SW 1271 (cell line): ENCODE data around the gene KLHDC8A.
A peak's percentile ranks its signal among the peaks of the same experiment; 100 is the strongest.

Experiments
- DNase-seq, 2 experiments: peaks; one replicate each; lab custom pipeline; 2025; lab: John Stamatoyannopoulos, UW

KLHDC8A gene

DNA sequence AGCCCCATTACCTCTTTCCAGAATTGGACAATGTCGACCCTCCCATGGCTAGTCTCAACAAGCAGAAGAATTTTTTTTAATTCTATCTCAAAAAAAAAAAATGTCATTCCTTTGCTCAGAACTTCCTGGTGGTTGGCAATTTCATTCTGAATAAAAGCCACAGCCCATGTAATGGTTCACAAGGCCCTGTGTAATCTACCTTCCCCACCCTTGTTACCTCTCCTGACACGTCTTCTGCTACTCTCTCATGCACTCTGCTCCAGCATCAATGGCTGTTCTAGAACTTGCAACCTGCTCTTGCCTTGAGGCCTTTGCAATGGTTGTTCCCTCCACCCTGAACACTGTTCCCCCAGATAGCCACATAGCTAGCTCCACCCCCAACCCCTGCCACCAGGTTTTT, 60.6 kb downstream of the KLHDC8A start:
- DNase-seq, result no peak

DNA sequence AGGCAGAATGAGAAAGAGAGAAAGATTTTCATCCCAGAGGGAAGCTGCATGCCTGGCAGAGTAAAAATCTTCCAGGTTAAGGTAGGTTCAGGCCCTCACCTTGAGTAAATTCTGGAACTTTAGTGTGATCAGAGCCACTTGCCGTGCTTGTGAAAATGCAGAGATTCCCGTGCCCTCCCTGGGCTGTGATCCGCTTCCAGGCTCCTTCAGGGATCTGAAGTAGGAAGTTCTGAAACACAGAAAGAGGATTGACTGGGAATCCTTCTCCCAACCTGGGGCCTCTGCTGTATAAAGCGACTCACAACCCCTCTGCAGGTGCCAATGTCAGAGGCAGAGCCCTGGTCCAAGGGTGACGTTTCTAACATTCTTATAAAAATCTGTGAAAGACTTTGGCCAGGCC, 61.8 kb downstream of the KLHDC8A start:
- no peak for DNase-seq

DNA sequence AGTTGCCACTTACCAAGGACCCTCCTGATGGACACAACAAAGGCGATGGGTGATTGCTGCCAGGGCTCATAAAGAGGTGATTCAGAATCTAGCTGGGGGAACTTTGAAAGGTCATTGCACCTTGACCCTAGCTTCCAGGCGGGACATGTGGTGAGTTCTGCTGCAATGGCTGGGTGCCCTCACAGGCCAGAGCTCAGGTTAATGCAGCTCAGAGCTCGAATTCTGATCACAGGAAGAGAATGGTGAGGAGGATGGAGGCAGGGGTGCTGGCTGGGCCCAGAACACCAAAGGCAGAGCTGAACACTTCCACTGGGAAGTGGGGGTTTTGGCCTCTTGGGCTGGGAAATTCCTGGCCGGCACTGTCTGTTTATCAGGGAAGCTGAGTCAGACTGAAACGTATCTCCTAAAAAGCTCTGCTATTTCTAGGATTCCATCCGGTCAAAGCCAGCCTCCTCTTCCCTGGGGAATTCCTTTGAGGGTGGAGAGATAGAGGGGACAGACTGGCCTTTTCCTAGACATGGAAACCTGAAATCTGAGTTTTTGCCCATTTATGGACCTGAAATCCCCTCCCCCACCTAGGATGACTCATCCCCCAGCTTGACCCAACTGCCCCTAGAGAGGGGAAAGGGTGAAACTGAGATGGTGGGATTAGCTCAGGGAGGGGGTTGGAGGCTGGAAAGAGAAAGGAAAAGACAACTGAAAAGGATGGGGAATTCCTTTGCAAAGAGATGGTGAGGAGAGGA, 62.4 kb downstream of the KLHDC8A start:
- peak; percentile 61 to 85 for DNase-seq

DNA sequence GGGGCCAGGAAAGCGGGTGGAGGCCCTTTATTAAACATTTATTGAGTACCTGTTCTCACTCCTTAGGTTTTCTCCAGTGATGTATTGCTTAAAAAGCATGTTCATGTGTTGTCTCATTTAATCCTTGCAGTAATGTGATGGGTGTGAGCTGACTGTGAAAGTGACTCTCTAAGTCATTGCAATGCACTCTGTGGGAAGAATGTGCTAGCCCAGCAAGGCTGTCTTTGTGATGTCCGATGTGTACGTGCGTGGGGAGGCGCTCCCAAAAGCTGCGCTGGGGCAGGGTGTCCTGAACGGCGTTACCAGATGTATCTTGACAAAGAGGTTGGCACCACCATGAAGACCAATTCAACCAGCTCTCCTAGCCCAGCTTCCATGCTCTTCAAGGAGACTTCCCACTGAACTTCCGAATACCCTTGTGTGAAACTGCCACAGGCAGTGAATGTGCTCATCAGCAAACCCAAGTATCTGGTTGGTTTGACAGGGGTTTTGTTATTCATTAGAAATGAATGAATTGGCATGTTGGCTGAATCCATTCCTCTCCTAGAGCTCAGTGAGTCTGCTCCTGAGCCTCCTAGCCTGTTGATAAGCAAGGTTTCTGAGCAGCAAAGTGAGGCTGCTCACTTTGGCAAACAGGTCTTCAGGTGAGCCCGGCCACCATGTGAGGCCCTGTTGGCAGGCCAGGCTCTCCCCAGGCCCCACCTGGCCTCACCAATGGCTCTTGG, 63.2 kb downstream of the KLHDC8A start:
- DNase-seq, result no peak

DNA sequence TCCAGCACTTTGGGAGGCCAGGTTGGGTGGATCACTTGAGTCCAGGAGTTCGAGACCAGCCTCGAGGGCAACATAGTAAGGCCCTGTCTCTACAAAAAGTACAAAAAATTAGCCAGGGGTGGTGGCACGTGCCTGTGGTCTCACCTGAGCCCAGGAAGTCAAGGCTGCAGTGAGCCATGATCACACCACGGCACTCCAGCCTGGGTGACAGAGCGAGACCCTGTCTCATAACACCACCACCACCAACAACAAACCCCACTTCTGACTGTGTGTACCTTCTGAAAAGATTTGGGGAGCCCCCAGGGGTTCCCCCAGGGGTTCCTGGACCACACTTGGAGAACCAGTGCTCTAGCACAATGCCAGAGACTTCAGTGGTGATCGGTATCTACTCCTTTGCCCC, 65.1 kb downstream of the KLHDC8A start:
- DNase-seq, result no peak

DNA sequence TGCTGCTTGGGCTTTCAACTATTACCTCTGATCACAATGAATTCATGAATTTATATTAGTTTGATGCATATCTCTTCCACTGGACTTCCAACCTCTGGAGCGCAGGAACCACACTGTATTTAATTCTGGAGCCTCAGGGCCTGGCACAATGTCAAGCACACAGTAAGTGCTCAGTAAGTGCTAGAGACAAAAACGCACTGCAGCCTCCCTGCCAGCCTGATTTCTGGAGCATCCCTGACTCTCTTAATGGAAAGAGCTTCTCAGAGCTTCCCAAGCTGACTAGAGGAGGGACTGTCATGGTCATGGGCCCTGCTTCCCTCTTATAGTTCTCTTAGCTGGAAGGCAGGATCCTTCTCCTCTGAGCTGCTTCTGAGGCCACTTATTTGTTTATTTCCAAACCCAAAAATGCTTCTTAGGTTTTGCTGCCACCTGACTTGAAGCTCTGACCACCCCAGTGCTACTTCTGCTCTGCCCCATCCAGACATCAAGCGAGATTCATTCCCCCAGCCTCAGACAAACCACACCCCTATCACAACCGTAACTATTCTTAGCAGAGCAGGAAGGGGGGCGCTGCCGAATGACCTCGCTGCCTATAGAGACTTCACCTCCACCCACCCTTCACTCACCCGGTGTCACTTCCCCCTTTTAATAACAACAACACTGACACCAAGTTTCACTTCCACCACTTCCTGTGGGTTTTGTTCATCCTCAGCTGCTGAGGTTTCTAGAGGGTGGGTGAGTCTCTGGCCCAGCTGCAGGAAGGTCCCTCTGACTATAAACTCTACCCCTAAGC, 68.8 kb downstream of the KLHDC8A start:
- no peak for DNase-seq

DNA sequence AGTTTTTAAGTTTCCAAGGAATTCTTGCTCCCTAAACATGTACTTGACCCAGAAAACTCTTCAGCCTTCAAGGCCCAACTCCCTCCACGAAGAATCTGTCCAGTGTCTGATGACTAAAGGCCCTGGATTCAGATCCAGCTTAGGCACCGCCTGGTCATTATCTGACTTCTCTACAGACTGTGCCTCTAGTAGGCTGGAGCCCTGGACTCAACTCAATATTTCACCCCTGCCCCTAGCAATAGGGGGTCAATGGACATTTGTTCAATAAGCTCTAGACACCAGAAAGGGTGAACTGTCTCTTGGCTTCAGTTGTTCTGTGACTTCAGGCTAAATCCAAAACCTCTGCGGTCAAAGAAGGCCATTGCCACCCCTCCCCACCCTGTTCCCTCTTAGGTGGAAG, 69.6 kb downstream of the KLHDC8A start:
- DNase-seq, result no peak

DNA sequence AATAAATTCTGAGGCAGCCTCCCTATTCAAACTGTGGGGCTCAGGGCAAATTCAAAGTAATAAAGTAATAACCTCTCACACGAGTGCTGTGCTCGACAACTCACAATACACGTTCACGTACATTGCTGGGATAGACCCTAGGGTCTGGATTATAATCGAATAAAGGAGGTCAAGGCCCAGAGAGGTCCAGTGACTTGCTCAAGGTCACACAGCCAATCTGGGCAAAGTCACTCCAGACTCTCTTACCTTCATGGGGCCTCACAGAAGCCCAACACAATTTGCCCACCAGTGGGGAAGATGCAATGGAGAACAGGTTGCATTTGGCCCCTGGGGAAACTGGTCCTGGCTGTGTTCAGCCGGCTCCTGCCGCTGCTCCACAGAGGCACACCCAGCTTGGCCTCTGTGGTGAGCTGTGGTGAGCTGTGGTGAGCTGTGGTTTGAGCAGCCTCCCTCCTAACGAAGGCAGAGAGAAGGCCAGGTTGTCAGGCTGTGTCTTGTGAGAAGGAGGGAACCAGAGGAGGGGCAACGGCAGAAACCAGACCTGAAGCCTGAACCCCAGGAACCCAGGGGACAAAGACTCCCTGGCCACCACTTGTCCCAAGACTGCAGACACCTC, 70.3 kb downstream of the KLHDC8A start:
- DNase-seq, result no peak
